ENCODE data around the gene FHIT.
"Not testable (repeated sequence)": the region's sequence is repeated elsewhere in the genome, so short reads cannot be mapped to it uniquely, and the experiment has no call there.

Gene FHIT

DNA sequence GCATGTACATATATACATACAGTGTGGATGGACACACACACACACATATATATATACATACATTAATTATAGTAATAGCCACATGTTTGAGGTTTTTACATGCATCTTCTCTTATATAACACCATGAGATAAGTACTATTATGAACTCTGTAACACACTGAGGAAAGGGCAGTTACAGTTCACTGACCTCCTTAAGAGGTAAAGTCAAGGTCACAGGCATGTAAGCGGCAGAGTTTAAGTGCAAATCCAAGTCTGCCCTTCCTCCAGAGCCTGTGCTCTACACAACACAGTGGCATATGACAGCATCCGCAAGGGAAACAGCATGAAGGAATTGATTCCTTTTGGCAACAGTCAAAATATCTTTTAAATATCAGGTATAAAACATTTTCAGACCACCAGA, 26.4 kb downstream of the FHIT start:
- DNase-seq, result no peak

DNA sequence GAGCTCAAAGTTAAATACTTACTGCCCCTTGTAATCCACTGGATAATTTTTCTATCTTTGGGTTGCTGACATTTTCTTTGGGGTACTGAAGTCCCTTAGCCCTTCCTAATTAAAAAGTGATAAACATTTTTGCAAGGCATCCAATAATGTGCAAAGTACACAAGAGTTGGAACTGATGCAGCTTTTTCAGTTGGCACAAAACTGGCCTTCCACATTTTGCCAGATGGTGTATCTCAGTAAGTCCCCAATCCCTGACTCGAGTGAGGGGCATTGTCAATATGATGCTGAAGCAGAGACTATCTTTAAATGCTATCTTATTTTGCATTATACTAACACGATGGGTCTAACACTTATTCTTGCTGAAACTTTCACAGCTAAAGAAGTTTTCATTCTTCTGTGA, 27.8 kb downstream of the FHIT start:
- DNase-seq, result no peak

DNA sequence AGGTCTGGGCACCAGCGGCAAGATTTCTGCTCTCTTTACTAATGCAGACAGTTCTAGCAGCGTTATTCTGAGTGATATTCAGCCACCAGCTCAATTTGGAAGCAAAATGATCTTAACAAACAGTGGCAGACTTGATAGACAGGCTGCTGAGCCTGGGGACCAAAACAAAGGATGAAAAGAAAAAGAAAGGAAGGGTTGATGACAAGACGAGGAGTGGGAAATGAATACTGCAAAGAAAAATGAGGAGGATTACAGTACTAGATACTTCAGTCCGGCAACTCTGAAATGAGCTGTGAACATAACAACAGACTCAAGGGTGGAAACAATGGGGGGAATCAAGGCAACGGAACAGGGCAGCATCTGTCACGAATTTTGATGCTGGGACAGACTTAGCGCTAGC, 28.8 kb downstream of the FHIT start:
- no peak for DNase-seq

DNA sequence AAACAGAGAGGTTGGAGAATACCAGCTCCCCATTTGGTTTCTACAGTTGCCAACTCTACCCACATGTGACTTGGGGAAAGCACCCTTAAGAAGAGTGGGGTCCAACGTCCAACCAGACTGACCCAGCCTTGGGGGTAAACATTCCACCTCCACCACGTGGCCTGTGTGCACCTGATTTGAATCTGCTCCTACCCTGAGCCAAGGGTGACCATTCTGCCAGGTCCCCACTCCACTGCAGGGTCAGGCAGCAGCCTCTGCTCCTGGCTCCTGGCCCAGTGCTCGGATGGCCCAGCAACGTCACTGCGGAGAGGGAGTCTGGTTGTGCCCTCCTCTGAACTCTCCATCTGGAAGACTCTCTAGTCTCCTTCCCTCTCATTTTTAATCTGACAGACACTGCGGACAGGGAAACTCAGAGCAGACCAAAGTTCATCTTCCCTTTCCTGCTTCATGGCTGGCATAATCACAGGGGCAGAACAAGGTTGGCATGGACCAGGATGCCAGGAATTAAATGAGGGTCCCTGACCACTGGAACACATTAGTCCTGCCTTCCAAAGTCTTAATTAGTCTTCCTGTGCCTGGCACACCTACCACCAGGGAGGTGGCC, 29.4 kb downstream of the FHIT start:
- DNase-seq, result no peak

DNA sequence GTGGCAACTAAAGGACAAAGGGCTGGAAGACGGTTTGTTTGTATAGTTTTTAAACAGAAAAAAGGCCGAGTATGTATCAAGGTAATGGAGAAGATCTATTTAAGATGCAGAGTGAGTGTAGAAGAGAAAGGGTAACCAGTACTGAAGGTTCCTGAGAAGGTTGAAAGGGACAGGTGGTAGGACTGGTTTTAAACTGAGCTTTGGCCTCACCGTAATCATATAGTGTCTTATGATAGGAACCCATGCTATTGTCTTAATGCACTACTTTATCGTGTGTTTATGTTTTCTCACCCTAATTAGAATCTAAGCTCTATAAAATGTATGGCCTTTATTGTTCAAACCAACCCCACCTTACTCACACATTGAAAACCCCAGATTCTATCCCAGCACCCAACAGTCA, 32.7 kb downstream of the FHIT start:
- DNase-seq, result no peak

DNA sequence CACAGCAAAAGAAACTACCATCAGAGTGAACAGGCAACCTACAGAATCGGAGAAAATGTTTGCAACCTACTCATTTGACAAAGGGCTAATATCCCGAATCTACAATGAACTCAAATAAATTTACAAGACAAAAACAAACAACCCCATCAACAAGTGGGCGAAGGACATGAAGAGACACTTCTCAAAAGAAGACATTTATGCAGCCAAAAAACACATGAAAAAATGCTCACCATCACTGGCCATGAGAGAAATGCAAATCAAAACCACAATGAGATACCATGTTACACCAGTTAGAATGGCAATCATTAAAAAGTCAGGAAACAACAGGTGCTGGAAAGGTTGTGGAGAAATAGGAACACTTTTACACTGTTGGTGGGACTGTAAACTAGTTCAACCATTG, 35.1 kb downstream of the FHIT start:
- DNase-seq, result not testable (repeated sequence)

DNA sequence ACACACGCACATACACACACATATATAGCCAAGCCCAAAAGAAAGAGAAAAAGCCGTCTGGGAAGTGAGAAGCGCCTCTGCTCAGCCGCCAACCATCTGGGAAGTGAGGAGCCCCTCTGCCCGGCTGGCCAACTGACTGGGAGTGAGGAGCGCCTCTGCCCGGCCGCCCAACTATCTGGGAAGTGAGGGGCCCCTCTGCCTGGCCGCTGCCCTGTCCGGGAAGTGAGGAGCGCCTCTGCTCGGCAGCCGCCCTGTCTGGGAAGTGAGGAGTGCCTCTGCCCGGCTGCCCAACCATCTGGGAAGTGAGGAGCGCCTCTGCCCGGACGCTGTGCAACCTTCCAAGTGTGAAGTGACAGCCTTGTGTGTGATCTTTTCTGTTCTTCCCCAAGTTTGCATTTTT, 49.2 kb downstream of the FHIT start:
- DNase-seq, result no peak

DNA sequence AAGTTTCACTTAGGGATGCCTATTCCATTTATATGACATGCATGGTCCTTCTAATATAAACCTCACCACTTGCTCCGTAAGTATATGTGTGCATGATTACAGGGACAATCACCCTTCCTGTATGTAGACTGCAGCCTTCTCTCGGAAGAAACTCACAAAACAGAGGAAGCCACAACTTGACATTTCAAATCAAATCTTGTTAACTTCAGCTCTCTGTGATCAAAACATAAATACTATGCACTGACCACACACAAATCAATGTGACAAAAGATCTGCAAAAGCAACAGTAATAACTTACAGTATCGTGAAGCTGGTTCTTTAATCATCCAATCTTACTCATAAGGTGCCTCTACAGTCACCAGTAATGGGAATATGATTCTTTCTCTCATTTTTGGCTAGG, 50.2 kb downstream of the FHIT start:
- no peak for DNase-seq

DNA sequence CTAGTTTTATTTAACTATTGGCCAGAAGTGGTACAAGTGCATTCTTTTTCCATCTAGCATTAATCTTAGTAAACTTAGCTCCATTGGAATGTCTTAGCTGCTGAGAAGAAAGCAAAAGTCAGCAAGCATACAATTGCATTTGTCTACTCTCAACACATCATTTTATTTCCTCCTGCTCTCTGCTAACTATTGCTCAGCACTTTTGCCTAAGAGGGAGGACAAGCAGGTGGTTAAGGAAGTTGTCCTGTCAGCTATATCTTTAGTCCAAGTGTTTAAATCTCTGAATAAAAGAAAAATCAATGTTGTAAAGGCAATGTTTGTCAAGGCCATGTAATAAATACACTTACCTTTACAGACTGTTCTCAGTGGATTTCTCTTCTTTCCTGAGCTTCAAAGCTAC, 51.0 kb downstream of the FHIT start:
- DNase-seq, result no peak

DNA sequence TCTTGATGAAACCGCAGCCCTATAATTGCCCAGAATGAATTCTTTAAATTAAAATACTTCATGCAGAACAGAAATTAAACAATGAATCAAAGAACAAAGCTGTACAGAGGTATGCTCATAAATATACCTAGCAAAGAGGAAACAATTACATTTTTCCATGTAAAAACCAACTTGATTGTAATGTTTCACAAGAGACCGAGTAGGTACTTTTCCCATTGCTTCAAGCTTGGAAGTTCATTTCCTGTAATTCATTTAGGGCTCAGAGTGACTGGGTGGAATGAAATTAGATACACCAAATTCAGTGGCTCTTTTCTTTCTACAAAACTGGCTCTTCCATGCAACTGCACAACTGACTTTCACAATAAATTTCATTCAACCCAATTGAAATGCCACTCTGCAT, 51.4 kb downstream of the FHIT start:
- no peak for DNase-seq

DNA sequence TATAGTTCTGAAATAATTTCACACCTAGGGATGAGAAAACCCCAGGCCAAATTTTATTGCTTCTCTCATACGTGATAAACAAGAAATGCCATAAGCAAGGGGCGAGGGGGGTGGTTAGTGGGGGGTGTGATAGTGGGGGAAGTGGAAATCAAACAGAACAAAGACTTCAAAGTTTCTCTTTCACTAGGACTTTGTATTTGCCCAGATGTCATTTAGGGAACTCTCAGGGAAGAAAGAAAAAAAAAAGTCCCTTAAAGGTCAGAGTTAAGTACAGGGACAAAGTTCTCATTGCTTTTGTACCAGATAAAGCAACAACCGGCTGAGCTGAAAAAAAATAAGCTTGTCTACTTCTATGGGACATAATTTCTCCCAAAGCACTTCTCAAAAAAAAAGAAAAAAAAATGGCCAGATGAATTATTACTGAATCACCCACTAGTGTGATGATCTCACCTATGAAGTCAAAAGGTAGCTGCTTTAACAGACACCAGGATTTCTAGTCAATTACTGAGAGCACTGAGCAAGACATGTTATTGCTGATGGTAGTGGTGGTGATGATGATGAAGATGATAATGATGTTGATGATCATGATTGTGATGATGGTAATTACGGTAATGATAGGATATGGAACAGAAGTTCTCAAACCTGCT, 56.2 kb downstream of the FHIT start:
- DNase-seq, result no peak

DNA sequence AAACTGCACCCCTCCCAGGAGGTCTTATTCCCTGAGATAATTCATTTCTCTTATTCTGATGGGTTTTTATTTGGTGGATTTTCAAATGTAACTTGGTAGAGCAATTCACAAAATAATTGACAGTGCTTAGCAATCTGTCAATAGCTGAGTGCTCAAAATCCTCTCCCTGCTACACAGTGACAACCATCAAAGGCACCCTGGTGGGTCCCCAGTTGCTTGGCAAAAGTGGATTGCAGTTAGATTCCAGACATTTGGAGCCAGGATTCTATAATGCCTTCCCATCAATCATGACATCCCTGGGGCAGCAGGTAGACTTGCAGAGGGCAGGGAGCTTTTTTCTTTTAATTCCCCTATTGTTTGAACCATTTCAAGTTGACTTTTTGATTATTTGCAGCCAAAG, 59.0 kb downstream of the FHIT start:
- DNase-seq, result no peak

DNA sequence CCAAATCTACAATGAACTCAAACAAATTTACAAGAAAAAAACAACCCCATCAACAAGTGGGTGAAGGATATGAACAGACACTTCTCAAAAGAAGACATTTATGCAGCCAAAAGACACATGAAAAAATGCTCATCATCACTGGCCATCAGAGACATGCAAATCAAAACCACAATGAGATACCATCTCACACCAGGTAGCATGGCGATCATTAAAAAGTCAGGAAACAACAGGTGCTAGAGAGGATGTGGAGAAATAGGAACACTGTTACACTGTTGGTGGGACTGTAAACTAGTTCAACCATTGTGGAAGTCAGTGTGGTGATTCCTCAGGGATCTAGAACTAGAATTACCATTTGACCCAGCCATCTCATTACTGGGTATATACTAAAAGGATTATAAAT, 61.0 kb downstream of the FHIT start:
- DNase-seq, result not testable (repeated sequence)

DNA sequence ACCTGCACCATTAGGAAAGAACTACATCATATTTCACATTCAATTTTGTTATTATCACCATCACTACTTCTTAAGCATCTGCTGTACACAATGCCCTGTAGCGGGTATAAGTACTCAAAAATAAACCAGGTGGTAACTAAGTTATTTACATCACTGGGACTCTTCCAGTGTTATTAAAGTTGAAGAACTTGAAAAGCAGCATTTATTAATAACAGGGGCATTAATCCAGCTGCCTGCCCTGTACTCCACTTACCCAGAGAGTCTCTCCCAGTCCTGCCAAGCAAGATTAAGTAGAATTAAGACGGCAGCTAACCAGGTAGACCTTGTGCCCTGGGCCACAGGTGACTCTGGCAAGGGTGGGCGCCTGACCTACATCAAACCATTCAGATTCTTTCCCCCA, 65.2 kb downstream of the FHIT start:
- DNase-seq, result no peak

DNA sequence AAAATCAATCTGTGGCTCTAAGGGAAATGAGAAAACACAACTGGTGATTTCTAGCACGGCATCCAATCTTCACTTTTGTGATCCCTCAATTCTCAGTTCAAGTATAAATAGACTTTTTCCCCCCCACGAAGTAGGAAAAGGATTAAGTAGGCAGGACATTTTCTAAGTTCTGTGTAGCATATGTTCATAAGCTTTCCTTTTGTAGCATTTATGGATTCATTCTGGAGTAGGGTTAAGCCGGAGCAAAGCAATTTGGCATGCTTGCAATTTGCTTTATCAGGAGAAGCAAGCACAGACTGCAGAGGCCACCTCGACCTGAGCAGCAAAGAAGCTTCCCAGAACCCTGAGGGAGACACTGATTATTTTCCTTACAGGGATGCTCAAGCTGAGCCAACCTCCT, 66.3 kb downstream of the FHIT start:
- DNase-seq, result no peak

DNA sequence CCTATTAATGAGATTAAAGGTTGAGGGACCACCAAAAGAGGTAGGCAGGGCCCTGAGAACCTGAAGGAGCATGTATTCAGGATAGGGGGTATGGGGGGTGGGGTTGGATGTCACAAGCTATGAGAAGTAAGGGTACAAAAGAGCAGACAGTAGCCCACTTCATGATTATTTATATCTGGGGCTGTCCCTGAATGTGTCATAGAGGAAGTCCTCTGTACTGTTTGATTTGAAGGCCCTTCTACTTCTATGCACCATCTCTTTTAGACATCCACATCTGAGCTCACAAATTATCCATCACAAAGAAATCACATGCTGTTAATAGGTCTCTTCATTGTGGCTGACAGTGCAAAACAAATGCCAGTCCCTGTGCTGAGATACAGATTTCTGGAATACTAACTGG, 68.6 kb downstream of the FHIT start:
- no peak for DNase-seq

DNA sequence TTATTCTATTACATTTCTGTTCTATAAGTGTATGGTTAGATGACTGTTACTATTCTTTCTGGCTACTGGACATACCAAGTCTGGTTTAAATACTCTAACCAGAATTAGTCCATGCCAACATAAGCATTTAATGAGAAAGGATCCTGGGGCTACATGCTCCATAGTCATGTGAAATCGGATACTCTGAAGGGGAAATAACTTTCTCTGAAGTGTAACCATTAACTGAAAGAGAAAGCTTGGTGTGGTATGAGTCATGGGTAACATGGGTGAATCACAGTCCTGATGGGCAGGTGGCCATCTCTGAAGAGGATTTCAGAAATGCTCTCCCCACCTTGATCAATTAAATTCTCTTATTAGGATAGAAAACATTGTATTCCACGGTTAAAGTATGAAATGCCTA, 69.4 kb downstream of the FHIT start:
- DNase-seq, result no peak

DNA sequence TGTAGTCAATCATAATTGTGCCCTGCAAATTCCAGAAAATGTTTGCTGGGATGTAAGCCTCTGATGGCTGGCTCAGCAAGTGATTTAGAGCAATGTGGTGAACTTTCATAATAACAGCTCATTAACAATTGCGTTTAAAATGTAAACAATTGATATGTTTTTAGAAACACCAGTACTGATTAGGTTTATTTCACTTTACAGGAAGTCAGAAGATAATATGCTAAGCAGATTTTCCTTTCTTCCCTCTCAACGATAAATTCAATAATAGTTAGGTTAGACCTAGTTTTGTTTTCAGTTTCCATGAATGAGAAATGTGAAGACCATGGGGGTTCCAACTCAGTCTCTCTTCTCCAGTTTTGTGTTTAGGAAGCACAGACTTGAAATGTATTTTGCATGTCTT, 71.0 kb downstream of the FHIT start:
- no peak for DNase-seq

DNA sequence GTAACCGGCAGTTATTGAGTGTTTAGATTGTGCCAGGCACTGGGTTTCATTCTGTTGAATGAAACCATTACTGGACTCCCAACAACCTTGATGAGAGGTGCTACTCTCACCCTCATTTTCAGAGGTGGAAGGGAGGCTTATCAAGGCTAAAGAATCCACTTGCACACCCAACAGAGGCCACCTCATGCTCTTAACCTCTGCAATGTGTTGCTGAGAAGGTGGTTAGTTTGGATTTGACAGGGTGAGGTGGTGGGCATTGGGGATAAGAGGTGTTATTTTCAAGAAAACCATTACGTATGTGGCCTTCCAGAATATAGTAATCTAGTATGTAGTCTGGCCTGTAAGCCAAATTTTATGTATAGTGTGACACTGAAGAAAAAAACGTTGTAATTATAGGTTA, 73.1 kb downstream of the FHIT start:
- no peak for DNase-seq

DNA sequence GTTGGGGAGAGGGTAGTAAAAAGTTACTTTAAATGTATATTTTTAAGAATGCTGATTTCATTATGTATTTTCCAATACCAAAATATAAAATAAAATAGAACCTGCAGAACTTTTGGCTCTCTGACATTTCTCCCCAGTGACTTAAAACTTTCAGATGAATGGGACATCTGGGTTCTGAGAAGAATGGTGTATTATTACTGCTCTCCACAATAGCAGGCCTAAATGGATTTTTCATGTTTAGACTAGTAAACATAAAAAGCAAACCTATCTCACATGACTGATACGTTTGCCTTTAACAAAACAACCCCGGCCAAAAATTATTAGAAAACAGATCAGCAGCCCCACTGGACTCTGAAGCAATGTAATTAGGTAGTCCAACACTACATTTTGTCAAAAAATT, 73.8 kb downstream of the FHIT start:
- no peak for DNase-seq

DNA sequence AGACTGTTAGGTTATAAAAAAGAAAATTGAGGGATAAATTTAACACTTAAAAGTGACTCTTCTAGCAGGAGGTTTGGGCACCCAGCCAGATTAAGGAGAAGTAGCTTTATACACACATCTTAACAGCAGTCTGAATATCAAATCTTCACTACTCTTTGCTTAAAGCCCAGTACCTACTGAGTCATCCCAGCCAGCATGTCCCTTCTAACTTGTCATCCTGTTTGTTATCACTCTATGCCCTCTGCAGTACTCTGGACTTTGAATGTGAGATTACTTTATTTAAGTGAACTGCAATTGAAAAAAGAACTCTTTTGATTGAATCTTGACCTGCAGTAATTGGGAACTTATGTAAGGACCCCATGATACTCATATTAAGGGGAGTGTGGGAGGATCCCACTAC, 77.6 kb downstream of the FHIT start:
- no peak for DNase-seq

DNA sequence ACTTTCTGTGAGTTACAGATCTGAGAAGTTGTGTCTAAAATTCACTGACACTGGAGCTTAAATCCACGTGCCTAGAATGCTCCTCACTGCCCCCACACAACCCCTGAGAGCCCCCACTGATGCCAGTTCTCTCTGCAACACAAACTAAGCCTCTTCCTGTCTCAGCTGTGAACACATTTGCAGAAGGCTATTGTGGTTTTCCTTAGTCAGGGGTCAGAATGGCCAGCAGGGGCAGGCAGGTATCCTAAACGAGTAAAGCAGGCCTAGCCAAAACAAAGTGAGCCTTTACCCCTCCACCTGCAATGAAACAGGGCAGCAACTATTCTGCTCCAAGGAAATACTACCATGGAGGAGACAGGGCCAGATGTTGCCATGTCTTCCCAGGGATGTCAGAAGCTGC, 78.6 kb downstream of the FHIT start:
- no peak for DNase-seq

DNA sequence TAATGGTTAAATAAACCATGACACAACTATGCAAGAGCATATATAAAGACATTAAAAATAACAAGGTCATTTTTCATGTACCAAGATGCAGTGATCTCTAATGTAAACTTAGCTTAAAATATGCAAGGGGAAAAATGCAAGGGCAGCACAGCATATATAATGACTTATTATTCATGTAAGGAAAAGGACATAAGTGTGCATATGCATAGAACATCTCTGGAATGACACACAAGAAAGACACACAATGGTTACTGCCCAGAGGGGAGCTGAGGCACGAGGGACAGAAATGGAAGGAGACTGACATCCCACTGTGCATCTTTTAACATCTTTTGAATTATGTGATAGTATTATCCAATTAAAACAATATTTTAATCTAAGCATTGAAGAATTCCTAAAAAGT, 79.0 kb downstream of the FHIT start:
- DNase-seq, result no peak

DNA sequence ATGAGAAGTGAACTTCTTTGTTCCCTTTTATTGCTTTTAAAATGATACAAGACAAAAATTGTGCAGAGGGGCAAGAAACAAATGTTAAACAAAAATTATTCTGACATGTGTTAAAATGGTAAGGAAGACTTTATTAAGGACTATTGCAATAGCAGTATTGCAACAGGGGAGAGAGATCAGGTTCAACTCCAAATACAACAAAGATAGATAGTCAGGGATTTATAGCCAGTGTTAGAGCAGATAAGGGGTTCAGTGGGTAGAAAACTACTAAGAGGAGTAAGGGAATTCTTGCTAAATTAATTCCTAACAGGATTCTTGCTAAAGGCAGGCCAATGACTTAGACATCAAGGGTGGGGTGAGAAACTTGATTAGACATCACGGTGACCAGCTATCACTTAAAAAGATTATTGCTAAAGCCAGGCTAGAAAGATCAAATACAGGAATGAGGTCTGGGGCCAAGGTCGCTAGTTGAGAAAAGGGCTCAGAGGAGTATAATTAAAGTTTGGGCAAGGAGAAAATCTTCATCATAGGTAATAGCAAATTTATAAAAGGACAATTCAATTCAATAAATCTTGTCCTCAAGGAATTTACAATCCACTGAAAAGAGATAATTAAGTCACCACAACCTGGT, 81.5 kb downstream of the FHIT start:
- no peak for DNase-seq

DNA sequence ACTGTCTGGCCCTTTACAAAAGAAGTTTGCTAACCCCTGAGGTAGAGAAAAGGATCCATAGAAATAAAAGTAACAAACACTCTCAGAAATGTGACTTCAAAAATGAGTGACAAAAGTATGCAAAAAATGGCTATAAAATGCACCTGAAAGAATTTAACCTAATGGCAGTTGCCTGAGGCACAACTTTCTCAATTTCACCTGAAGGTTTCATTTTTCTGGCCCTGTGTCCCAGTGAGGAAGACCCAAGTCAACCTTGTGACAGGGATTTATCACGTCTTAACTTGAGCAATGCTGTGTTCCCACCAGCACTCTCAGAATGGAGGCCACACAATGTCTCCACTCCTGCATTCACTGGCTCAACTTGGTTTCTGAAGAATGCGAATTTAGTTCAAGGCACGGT, 83.0 kb downstream of the FHIT start:
- DNase-seq, result no peak
